ENCODE results near the gene FGF22. TPM values are rescaled to one million over a fixed set of nuclear protein-coding genes. Genes with fewer than 3 reads are reported as not detected.

FGF22 gene
- total RNA-seq, 1 donor from 2014 or later, result 0.10 TPM

GRCh38 chr19:643736-644135 lies 4.1 kb downstream of the FGF22 start:
- no peak for DNase-seq (ENCODE audit: low read depth)

GRCh38 chr19:644363-644762 lies 4.7 kb downstream of the FGF22 start:
- DNase-seq (ENCODE audit: low read depth), result no peak

- DNase-seq (ENCODE audit: low read depth), result no peak
These were observed 5.1 kb downstream of the FGF22 start for GRCh38 chr19:644789-645188.

GRCh38 chr19:645912-646778 lies 6.5 kb downstream of the FGF22 start:
- DNase-seq (ENCODE audit: low read depth), result no peak

GRCh38 chr19:646779-647565 lies 7.3 kb downstream of the FGF22 start:
- DNase-seq (ENCODE audit: low read depth), result no peak

- no peak for DNase-seq (ENCODE audit: low read depth)
These were observed 8.0 kb downstream of the FGF22 start for GRCh38 chr19:647566-648284.

GRCh38 chr19:648305-648704 lies 8.6 kb downstream of the FGF22 start:
- DNase-seq (ENCODE audit: low read depth), result no peak

GRCh38 chr19:648904-649801 lies 9.5 kb downstream of the FGF22 start:
- no peak for DNase-seq (ENCODE audit: low read depth)

GRCh38 chr19:650121-650520 lies 10.4 kb downstream of the FGF22 start:
- no peak for DNase-seq (ENCODE audit: low read depth)

- DNase-seq (ENCODE audit: low read depth), result no peak
These were observed 11.6 kb downstream of the FGF22 start for GRCh38 chr19:651114-651818.

- no peak for DNase-seq (ENCODE audit: low read depth)
These were observed 12.3 kb downstream of the FGF22 start for GRCh38 chr19:651991-652390.

GRCh38 chr19:652467-653389 lies 13.0 kb downstream of the FGF22 start:
- DNase-seq (ENCODE audit: low read depth), result no peak

- DNase-seq (ENCODE audit: low read depth), result no peak
These were observed 13.7 kb downstream of the FGF22 start for GRCh38 chr19:653425-653824.

GRCh38 chr19:655691-656090 lies 16.0 kb downstream of the FGF22 start:
- no peak for DNase-seq (ENCODE audit: low read depth)

GRCh38 chr19:656751-657559 lies 17.3 kb downstream of the FGF22 start:
- DNase-seq (ENCODE audit: low read depth), result no peak

GRCh38 chr19:657611-658010 lies 17.9 kb downstream of the FGF22 start:
- DNase-seq (ENCODE audit: low read depth), result no peak

- no peak for DNase-seq (ENCODE audit: low read depth)
These were observed 18.6 kb downstream of the FGF22 start for GRCh38 chr19:658059-658839.
